RWPE1 (cell line): ENCODE results near the gene PRR33.

Experiments
- CTCF ChIA-PET: fragments of 350-600 bp; sonication (Branson Sonifier 250); formaldehyde crosslinking; extraction: SDS; loops from one replicate; lab custom pipeline; 2021; lab: Yijun Ruan, JAX
- POLR2A ChIA-PET: fragments of 400-600 bp; formaldehyde crosslinking; extraction: SDS; loops from one replicate; lab custom pipeline; 2020; ENCODE audit warnings: antibody characterized with exemption; ENCODE audit not compliant: low non-redundant PET; lab: Yijun Ruan, JAX
- DNase-seq: peaks from one replicate; pipeline ENCODE4 v3.0.0; 2012; ENCODE audit warnings: low spot score
- H3K27ac ChIP-seq: fragments of 450-650 bp; 2 replicates; pipeline ENCODE4 v1.5.1; 2017
- CTCF ChIP-seq: fragments of 450-650 bp; conservative IDR thresholded peaks from 2 replicates; pipeline ENCODE4 v1.5.1; 2017; ENCODE audit warnings: low read depth, mild to moderate bottlenecking

PRR33 gene

GRCh38 chr11:1908618-1909017, 16.9 kb upstream of the PRR33 start:
- no peak for TF ChIP-seq CTCF
- ChIA-PET CTCF (interaction anchor here (0.6 to 0.8 kb wide), 2 partner anchors 9 to 227 kb away, joined by 3 to 4 read pairs; no protein-coding TSS in a partner anchor), POLR2A (no interaction called here)
- H3K27ac ChIP-seq, result no peak overlapping the region
- DNase-seq, result no peak

GRCh38 chr11:1906611-1907423, 15.1 kb upstream of the PRR33 start:
- no peak for DNase-seq
- ChIA-PET POLR2A (no interaction called here), CTCF (interaction anchor here (0.6 kb wide), 2 partner anchors 15 to 254 kb away, joined by 3 read pairs; no protein-coding TSS in a partner anchor)
- no peak overlapping the region for H3K27ac ChIP-seq
- TF ChIP-seq CTCF, result no peak

GRCh38 chr11:1906181-1906580, 14.5 kb upstream of the PRR33 start:
- H3K27ac ChIP-seq, result no peak overlapping the region
- CTCF ChIA-PET, result interaction anchor here (0.6 kb wide), 2 partner anchors 15 to 254 kb away, joined by 3 read pairs; no protein-coding TSS in a partner anchor
- POLR2A ChIA-PET, result no interaction called here
- DNase-seq, result no peak
- TF ChIP-seq CTCF, result no peak

GRCh38 chr11:1899686-1900085, 8.0 kb upstream of the PRR33 start:
- TF ChIP-seq CTCF, result no peak
- H3K27ac ChIP-seq, result no peak overlapping the region
- no peak for DNase-seq
- POLR2A ChIA-PET, result no interaction called here
- CTCF ChIA-PET, result interaction anchor here (0.9 to 1.6 kb wide), 2 partner anchors 8 to 17 kb away, joined by 4 to 6 read pairs; no protein-coding TSS in a partner anchor

- DNase-seq, result no peak
- POLR2A ChIA-PET, result no interaction called here
- H3K27ac ChIP-seq, result no peak overlapping the region
- no peak for TF ChIP-seq CTCF
- CTCF ChIA-PET, result interaction anchor here (0.6 to 1.6 kb wide), 3 partner anchors 9 to 87 kb away, joined by 3 to 6 read pairs (median 4); no protein-coding TSS in a partner anchor
These were observed 7.4 kb upstream of the PRR33 start for GRCh38 chr11:1899090-1899489.

GRCh38 chr11:1896923-1897322, 5.2 kb upstream of the PRR33 start:
- CTCF ChIA-PET, result no interaction called here
- POLR2A ChIA-PET, result no interaction called here
- DNase-seq, result no peak
- TF ChIP-seq CTCF, result no peak
- no peak overlapping the region for H3K27ac ChIP-seq
